Measurements from ENCODE around the gene PRKAR2A.

DNA sequence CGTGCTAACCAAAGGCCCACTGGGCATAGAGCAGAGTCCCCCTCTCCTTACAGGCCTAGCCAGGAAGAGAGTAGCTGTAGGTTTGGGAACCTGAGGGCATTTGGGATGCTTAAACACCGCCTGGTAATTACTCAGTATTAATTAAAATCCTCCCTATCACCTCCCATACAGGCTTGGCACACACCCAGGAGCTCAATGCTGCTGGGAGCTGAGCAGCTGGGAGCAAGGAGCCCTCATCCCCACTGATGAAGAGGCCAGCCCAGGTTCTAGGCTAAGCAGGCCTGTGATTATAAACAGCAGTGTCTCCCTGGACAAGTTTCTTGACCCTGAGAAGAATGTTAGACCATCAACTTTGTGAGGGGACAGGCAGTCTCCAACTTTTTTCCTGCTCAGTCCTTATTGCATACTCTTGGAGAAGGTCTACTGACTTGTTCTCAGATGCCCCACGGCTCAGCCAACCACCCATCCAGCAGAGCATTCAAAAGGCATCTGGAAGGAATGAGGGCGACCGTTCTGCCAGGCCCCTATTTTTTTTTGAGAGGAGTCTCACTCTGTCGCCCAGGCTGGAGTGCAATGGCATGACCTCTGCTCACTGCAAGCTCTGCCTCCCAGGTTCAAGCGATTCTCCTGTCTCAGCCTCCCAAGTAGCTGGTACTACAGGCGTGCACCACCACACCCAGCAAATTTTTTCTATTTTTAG is 1.3 kb upstream of the PRKAR2A start:
- TF ChIP-seq, protein P1, sequence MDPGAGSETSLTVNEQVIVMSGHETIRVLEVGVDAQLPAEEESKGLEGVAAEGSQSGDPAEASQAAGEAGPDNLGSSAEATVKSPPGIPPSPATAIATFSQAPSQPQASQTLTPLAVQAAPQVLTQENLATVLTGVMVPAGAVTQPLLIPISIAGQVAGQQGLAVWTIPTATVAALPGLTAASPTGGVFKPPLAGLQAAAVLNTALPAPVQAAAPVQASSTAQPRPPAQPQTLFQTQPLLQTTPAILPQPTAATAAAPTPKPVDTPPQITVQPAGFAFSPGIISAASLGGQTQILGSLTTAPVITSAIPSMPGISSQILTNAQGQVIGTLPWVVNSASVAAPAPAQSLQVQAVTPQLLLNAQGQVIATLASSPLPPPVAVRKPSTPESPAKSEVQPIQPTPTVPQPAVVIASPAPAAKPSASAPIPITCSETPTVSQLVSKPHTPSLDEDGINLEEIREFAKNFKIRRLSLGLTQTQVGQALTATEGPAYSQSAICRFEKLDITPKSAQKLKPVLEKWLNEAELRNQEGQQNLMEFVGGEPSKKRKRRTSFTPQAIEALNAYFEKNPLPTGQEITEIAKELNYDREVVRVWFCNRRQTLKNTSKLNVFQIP (CRISPR knock-in tag; IDR thresholded peaks at IDR 0.05; ENCODE audit: borderline replicate concordance, low read depth): no peak
- TF ChIP-seq, protein P2, sequence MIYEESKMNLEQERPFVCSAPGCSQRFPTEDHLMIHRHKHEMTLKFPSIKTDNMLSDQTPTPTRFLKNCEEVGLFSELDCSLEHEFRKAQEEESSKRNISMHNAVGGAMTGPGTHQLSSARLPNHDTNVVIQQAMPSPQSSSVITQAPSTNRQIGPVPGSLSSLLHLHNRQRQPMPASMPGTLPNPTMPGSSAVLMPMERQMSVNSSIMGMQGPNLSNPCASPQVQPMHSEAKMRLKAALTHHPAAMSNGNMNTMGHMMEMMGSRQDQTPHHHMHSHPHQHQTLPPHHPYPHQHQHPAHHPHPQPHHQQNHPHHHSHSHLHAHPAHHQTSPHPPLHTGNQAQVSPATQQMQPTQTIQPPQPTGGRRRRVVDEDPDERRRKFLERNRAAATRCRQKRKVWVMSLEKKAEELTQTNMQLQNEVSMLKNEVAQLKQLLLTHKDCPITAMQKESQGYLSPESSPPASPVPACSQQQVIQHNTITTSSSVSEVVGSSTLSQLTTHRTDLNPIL (CRISPR knock-in tag; IDR thresholded peaks at IDR 0.05; ENCODE audit: low read depth): no peak
- TF ChIP-seq GLIS3 (CRISPR knock-in tag; IDR thresholded peaks at IDR 0.05): no peak
- TF ChIP-seq CSDC2 (CRISPR knock-in tag; IDR thresholded peaks at IDR 0.05): no peak
- TF ChIP-seq, protein P3, sequence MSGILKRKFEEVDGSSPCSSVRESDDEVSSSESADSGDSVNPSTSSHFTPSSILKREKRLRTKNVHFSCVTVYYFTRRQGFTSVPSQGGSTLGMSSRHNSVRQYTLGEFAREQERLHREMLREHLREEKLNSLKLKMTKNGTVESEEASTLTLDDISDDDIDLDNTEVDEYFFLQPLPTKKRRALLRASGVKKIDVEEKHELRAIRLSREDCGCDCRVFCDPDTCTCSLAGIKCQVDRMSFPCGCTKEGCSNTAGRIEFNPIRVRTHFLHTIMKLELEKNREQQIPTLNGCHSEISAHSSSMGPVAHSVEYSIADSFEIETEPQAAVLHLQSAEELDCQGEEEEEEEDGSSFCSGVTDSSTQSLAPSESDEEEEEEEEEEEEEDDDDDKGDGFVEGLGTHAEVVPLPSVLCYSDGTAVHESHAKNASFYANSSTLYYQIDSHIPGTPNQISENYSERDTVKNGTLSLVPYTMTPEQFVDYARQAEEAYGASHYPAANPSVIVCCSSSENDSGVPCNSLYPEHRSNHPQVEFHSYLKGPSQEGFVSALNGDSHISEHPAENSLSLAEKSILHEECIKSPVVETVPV (CRISPR knock-in tag; IDR thresholded peaks at IDR 0.05): no peak
- no peak for TF ChIP-seq ARNTL (CRISPR knock-in tag; IDR thresholded peaks at IDR 0.05; ENCODE audit: borderline replicate concordance, low read depth)
- TF ChIP-seq, protein P4, sequence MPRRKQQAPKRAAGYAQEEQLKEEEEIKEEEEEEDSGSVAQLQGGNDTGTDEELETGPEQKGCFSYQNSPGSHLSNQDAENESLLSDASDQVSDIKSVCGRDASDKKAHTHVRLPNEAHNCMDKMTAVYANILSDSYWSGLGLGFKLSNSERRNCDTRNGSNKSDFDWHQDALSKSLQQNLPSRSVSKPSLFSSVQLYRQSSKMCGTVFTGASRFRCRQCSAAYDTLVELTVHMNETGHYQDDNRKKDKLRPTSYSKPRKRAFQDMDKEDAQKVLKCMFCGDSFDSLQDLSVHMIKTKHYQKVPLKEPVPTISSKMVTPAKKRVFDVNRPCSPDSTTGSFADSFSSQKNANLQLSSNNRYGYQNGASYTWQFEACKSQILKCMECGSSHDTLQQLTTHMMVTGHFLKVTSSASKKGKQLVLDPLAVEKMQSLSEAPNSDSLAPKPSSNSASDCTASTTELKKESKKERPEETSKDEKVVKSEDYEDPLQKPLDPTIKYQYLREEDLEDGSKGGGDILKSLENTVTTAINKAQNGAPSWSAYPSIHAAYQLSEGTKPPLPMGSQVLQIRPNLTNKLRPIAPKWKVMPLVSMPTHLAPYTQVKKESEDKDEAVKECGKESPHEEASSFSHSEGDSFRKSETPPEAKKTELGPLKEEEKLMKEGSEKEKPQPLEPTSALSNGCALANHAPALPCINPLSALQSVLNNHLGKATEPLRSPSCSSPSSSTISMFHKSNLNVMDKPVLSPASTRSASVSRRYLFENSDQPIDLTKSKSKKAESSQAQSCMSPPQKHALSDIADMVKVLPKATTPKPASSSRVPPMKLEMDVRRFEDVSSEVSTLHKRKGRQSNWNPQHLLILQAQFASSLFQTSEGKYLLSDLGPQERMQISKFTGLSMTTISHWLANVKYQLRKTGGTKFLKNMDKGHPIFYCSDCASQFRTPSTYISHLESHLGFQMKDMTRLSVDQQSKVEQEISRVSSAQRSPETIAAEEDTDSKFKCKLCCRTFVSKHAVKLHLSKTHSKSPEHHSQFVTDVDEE (CRISPR knock-in tag; IDR thresholded peaks at IDR 0.05): no peak
- no peak for TF ChIP-seq TOX (CRISPR knock-in tag; IDR thresholded peaks at IDR 0.05; ENCODE audit: borderline replicate concordance)
- no peak for TF ChIP-seq RARB (CRISPR knock-in tag; IDR thresholded peaks at IDR 0.05)
- no peak for TF ChIP-seq BACH2 (CRISPR knock-in tag; IDR thresholded peaks at IDR 0.05; ENCODE audit: borderline replicate concordance)

Data from SK-N-SH treated with all-trans-retinoic acid at 6 μM for 48 hours (cell line).